ENCODE results near the gene PLD1.

DNA sequence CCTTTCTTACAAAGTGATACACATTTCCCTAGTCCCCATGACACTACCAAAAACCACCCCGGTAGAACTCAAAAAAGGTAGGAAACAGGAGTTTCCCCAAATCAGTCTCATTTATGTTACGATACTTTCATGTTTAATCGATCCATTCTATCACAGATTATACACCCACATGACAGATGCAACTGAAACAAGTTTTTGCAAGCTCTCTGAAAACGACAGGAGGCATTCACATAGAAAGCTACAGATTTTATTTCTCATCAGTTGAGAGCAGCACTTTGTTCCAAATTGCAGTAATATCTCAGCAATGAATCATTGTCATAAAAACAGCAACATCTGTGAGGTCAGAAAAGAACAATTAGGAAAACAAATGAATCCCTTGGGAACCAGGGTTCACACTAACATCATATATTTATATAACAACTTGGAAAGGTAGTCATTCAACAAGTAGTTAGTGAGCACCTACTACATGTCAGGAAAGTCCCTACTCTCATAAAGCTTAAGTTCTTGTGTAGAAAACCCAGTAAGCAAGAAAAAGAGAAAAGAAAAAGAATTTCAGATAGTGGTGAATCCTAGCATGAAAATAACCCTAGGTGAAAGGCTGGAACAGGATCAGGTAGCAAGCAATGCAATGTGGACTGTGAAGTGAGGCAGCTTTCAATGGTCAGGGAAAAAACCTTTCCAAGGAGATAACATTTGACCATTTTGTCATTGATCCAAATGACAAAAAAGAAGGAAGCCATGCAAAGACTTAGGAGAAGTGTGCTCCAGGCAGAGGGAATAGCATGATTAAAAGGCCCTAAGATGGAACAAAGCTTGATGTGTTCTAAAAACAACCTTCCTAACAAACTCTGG lies 8.3 kb downstream of the PLD1 start:
- TF ChIP-seq SP1 (IDR thresholded peaks at IDR 0.05; ENCODE audit: low read depth, low read length) (no peak), RNF2 (IDR thresholded peaks at IDR 0.05; ENCODE audit: borderline replicate concordance, low read depth, low read length, missing control alignments, poor library complexity, severe bottlenecking) (no peak), EZH2 (IDR thresholded peaks at IDR 0.05; ENCODE audit: low read depth, low read length, severe bottlenecking) (no peak)

Measured in H1 (cell line).